Germinal center (tissue), 1 donor: Measurements from ENCODE around the gene BPI.
"Not testable (repeated sequence)": the region's sequence is repeated elsewhere in the genome, so short reads cannot be mapped to it uniquely, and the experiment has no call there.

Source experiments
- DNase-seq: peaks from one replicate; pipeline ENCODE4 v3.0.0; 2012; ENCODE audit warnings: mixed read lengths, low spot score

The BPI gene

GRCh38 chr20:38363004-38363747 lies 59.2 kb downstream of the BPI start:
- no peak for DNase-seq

DNA sequence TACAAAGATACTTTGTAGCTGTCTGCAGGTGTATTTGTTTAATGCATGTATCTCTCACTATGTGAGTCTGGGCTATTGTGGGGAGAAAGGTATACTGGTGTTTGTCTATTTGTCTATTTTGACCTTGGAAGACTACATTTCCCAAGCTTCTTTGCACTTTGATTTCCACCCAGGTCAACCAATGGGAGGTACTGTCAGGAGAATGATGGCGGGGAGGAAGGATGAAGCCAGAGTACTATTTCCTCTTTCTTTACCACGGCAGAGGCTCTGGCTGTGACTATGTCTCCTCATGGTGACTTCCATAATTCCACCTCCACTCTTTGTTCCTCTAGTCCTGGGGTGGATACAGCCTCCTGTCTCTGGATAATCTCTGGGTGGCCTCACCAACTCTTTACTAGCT lies 65.4 kb downstream of the BPI start:
- peak; percentile 40 for DNase-seq

DNA sequence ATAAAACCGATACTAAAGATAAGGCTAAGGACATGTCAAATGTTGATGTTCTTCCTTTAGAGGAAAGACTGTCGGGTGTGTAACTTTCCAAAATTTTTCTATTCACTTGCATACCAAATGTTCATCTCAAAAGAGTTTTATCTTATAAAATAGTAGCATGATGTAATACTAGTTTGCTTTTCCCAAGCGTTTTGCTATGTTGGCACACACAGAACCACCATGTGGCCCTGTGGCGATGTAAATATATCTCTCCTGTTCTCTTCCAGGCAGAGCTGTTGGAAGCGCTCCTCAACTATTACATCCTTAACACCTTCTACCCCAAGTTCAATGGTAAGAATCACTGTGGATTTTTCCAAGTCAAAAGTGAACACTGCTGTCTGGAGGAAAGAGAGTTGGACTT lies 68.8 kb downstream of the BPI start:
- DNase-seq, result no peak

DNA sequence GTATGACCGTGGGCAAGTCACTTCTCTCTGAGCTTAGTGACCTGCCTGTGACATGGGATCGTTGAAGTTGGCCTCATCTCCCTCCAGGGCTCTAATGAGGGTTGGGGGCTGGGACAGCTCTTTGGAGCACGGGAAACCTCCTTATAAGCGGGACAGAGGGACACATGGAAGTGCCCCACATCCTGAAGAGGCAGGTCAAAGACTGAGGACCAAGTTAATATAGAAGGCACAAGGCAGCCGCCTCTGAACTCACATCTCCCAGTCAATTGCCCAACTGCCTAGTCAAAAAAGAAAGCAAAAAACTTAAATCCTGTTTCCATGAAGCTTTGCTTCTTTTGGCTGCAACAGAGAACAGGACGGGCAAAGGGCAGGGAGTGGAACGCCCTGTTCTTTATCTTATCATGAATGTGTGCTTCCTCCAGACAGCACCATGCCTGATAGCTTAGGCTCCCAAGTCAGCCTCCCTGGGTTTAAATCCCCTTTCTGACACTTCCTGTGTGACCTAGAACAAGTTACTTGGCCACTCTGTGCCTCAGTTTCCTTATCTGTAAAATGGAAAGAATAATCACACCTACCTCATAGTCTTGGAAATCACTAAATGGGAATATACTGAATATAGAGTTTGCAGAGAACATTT lies 69.4 kb downstream of the BPI start:
- DNase-seq, result no peak

DNA sequence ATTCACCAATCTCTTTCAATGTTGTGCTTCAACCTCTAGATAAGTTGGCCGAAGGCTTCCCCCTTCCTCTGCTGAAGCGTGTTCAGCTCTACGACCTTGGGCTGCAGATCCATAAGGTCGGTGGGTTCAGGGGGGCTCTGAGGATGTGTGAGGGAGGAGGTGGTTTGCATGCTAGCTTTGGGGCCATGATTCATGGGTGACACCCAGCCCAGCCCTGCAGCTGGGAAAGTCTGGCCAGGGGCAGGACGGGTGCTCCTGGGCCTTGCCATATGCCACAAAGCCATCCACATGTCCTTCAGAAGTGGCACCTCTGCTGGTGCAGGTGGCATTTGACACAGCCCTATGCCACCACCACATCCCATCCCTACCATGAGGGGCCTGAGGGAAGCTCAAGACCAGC lies 69.9 kb downstream of the BPI start:
- DNase-seq, result no peak

GRCh38 chr20:38377039-38377685 lies 73.2 kb downstream of the BPI start:
- DNase-seq, result no peak

DNA sequence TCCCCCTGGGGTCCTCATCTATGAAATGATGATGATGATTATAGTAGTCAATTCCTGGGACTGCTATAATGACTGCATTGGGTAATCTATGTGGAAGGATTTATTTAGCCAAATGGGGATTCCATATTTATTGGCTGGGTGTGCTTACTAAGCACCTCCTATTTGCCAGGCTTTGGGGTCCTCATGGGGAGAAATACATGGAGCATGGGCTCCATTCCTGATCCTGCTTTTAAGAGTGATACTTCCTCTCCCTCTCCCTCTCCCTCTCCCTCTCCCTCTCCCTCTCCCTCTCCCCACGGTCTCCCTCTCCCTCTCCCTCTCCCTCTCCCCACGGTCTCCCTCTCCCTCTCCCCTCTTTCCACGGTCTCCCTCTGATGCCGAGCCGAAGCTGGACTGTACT lies 73.9 kb downstream of the BPI start:
- not testable (repeated sequence) for DNase-seq

GRCh38 chr20:38383147-38383546 lies 79.2 kb downstream of the BPI start:
- DNase-seq, result no peak

DNA sequence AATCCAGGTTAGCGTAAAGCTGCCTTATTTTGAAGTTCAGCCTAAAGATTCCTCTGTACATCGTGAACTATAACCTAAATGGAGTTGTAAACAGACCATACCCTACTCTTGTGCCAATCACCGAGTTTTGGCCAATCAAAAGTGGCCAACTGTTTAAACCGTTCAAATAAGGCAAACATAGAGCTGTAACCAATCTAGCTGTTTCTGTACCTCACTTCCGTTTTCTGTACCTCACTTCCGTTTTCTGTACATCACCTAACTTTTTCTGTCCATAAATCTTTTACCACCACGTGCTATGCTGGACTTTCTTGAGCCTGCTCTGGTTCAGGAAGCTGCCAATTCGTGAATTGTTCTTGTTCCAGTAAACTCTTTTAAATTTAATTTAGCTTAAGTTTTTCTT lies 82.0 kb downstream of the BPI start:
- DNase-seq, result no peak

GRCh38 chr20:38386851-38387250 lies 82.9 kb downstream of the BPI start:
- no peak for DNase-seq
